GM21423 (cell line): ENCODE results near the gene LTA4H.
A peak's percentile ranks its signal among the peaks of the same experiment; 100 is the strongest.

Experiments used
- ATAC-seq: cut with Tn5 transposase; IDR thresholded peaks from one replicate; pipeline ENCODE4 v1.9.1; 2021; ENCODE audit warnings: mild to moderate bottlenecking, moderate library complexity; ENCODE audit not compliant: unreplicated experiment

LTA4H gene

GRCh38 chr12:96036765-96037455 lies 1.5 kb upstream of the LTA4H start:
- ATAC-seq: no peak

GRCh38 chr12:96034621-96035282 lies 635 bp downstream of the LTA4H start:
- ATAC-seq: peak; percentile 9

GRCh38 chr12:96033549-96034389 lies 1.6 kb downstream of the LTA4H start:
- ATAC-seq: no peak

- no peak for ATAC-seq
Observed at GRCh38 chr12:96029826-96030225, 5.6 kb downstream of the LTA4H start.

GRCh38 chr12:96028538-96028937 lies 6.8 kb downstream of the LTA4H start:
- ATAC-seq: no peak

GRCh38 chr12:96026331-96026730 lies 9.1 kb downstream of the LTA4H start:
- no peak for ATAC-seq

- no peak for ATAC-seq
Observed at GRCh38 chr12:96025518-96025917, 9.9 kb downstream of the LTA4H start.

- peak; percentile 98 for ATAC-seq
Observed at GRCh38 chr12:96020314-96021003, 14.9 kb downstream of the LTA4H start.

- ATAC-seq: no peak
Observed at GRCh38 chr12:96015672-96016071, 19.7 kb downstream of the LTA4H start.

GRCh38 chr12:96014943-96015599 lies 20.3 kb downstream of the LTA4H start:
- ATAC-seq: no peak

GRCh38 chr12:96007729-96008128 lies 27.7 kb downstream of the LTA4H start:
- no peak for ATAC-seq

GRCh38 chr12:96006727-96007126 lies 28.7 kb downstream of the LTA4H start:
- no peak for ATAC-seq

- no peak for ATAC-seq
Observed at GRCh38 chr12:96000858-96001257, 34.5 kb downstream of the LTA4H start.

- ATAC-seq: no peak
Observed at GRCh38 chr12:95999484-95999883, 35.9 kb downstream of the LTA4H start.

GRCh38 chr12:95998611-95999286 lies 36.6 kb downstream of the LTA4H start:
- ATAC-seq: peak; percentile 96

GRCh38 chr12:95997911-95998510 lies 37.4 kb downstream of the LTA4H start:
- ATAC-seq: no peak

- no peak for ATAC-seq
Observed at GRCh38 chr12:95997276-95997675, 38.1 kb downstream of the LTA4H start.

GRCh38 chr12:95996034-95996658 lies 39.2 kb downstream of the LTA4H start, which contains the start of gene HAL:
HAL (minus strand) TSS chr12:95996344; CDS start chr12:95995910, 434 bp downstream.
- ATAC-seq: no peak
